Activated CD8-positive, alpha-beta T cell treated with anti-CD3 and anti-CD28 coated beads, Interleukin-2, amount 10 ng/mL, durations not matched to agents 7 days and 5 days (primary cell): ENCODE measurements around the gene TMEM132C. TPM values are rescaled to one million over a fixed set of nuclear protein-coding genes. Genes with fewer than 3 reads are reported as not detected.
"Not testable (repeated sequence)": the region's sequence is repeated elsewhere in the genome, so short reads cannot be mapped to it uniquely, and the experiment has no call there.

Source experiments
- ATAC-seq: fragments of 150-1000 bp; cut with Tn5 transposase; one replicate; pipeline ENCODE4 v1.10.0; 2021; ENCODE audit warnings: moderate library complexity
- CTCF ChIA-PET: fragments of 350-600 bp; sonication (Branson Sonifier 250); formaldehyde crosslinking; loops from one replicate; lab custom pipeline; 2021; ENCODE audit warnings: antibody characterized with exemption; lab: Charles Lee
- POLR2A ChIA-PET: fragments of 350-600 bp; sonication (Branson Sonifier 250); formaldehyde crosslinking; loops from one replicate; lab custom pipeline; 2021; ENCODE audit warnings: antibody characterized with exemption; lab: Charles Lee
- DNase-seq: peaks from one replicate; pipeline ENCODE4 v3.0.0-alpha.2; 2020
- H3K27ac Mint-ChIP-seq: one replicate; pipeline ENCODE4 v1.8.0; 2021; ENCODE audit warnings: mild to moderate bottlenecking, mixed read lengths
- H3K27me3 Mint-ChIP-seq: one replicate; pipeline ENCODE4 v1.8.0; 2021; ENCODE audit warnings: low read depth, mixed read lengths
- H3K36me3 Mint-ChIP-seq: one replicate; pipeline ENCODE4 v1.8.0; 2021; ENCODE audit warnings: low read depth, mixed read lengths
- H3K4me1 Mint-ChIP-seq: one replicate; pipeline ENCODE4 v1.8.0; 2021; ENCODE audit warnings: low read depth, mixed read lengths
- H3K4me3 Mint-ChIP-seq: one replicate; pipeline ENCODE4 v1.8.0; 2021; ENCODE audit warnings: mild to moderate bottlenecking, mixed read lengths
- H3K9me3 Mint-ChIP-seq: one replicate; pipeline ENCODE4 v1.8.0; 2022; ENCODE audit warnings: mixed read lengths; ENCODE audit not compliant: insufficient read depth
- total RNA-seq, 2 experiments: library from RNA; stranded (reverse); gene quantifications; one replicate each; pipeline ENCODE4 v1.2.3, GENCODE V29; 2021

TMEM132C gene
- total RNA-seq, 2 experiments from 2014 or later: not detected

DNA sequence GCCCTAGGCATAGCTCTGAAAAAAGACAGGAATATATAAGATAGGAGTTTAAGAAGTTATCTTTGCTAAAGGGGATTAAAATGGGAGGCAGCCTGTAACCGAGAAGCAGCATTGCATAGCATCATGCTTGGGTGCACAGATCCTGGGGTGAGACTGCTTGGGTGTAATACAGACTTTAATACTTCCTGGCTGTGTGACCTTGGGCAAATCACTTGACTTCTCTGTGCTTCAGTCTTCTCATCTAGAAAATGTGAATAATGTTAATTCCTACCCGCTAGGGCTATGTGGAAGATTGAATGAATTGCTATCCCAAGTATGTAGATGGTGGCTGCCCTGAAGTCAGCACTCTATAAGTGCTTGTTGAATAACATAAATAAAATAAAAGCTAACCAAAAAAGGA is 204.5 kb downstream of the TMEM132C start:
- ChIA-PET POLR2A (no interaction called here), CTCF (interaction anchor here (0.6 kb wide), 1 partner anchor 1810 kb away, joined by 3 read pairs; no protein-coding TSS in a partner anchor)
- ATAC-seq (no peak), DNase-seq (no peak)
- Mint-ChIP-seq H3K4me3 (no peak overlapping the region), H3K27ac (no peak overlapping the region), H3K4me1 (no peaks in the 10 kb centered on the region), H3K36me3 (no peaks in the 10 kb centered on the region), H3K27me3 (no peaks in the 10 kb centered on the region), H3K9me3 (no peaks in the 10 kb centered on the region)

DNA sequence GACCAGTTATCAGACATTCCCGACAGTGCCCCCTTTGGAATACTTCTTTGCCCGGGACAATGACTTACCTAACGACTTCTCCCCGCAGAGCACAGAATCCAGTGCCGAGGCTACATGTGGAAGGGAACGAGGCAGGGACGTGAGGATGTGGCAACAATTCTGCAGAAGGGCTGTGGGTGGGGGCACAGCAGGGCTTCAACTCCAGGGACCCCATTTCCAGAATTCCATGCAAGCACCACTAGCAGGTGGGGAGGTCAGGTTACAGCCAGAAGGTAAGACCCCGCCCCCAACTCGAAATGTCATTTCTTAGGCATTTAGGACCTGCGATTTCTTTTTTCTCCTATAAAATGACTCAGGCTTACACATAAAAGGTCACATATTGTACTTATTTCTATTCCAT is 207.9 kb downstream of the TMEM132C start:
- ChIA-PET POLR2A (no interaction called here), CTCF (no interaction called here)
- no peaks in the 10 kb centered on the region for H3K4me1 Mint-ChIP-seq
- no peaks in the 10 kb centered on the region for H3K9me3 Mint-ChIP-seq
- H3K27ac Mint-ChIP-seq: no peak overlapping the region
- ATAC-seq: no peak
- H3K27me3 Mint-ChIP-seq: no peaks in the 10 kb centered on the region
- no peak for DNase-seq
- H3K36me3 Mint-ChIP-seq: no peaks in the 10 kb centered on the region
- H3K4me3 Mint-ChIP-seq: no peak overlapping the region

DNA sequence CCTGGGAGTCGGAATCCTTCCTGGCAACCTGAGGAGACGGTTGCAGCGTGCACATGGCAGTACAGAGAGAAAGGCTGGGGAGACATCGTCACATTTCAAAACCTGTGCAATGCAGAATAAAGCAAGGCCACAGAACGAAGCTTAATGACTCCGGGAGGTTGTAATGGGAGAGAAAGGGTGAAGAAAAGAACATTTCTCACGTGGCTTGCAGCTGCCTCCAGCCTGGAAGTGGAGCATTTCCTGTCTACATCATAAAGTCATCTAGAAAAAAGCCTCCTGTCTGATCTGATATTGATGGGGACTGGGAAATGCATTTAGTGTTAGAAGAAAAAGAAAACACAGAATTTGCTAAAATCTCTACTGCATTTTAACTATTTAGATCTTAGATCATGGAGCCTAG is 209.3 kb downstream of the TMEM132C start:
- ChIA-PET POLR2A (no interaction called here), CTCF (no interaction called here)
- H3K4me1 Mint-ChIP-seq: no peaks in the 10 kb centered on the region
- H3K27ac Mint-ChIP-seq: no peak overlapping the region
- no peak for ATAC-seq
- DNase-seq: no peak
- H3K9me3 Mint-ChIP-seq: no peaks in the 10 kb centered on the region
- no peak overlapping the region for H3K4me3 Mint-ChIP-seq
- H3K36me3 Mint-ChIP-seq: no peaks in the 10 kb centered on the region
- no peaks in the 10 kb centered on the region for H3K27me3 Mint-ChIP-seq

DNA sequence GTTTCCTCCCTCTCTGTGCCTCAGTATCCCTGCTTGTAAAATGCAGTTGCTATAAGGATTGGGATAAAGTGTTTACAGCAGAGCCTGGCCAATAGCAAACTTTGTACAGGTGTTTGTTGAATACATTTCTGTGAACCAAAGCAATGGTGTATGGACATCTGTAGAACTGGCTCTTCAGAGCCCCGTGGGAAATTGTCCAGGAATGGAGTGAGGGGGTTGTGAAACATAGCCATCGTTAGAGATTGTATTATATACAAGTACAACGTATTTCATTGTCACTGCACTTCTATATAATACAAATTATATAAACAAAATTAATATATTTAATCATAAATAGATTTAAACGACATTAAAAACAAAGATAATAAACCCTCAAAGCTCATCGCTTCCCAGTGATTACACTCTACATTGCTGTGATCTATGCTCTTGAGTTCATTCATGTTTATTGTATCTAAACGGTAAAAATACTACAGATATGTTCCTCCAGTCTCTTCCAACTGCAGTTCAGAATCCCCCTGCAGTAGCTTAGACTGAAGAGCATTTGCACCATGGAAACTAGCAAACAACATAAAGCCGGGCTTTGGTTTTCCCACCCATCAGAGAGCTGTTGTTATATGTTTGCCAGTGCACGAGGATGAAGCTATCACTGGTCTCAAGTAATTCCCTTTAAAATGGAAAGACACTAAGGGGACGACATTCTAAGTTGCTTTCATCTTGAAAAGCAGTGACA is 216.7 kb downstream of the TMEM132C start:
- ChIA-PET CTCF (no interaction called here), POLR2A (no interaction called here)
- DNase-seq (no peak), ATAC-seq (no peak)
- H3K9me3 Mint-ChIP-seq: peaks cover 4% of the 10 kb centered on the region
- H3K36me3 Mint-ChIP-seq: no peaks in the 10 kb centered on the region
- H3K4me1 Mint-ChIP-seq: no peaks in the 10 kb centered on the region
- H3K27ac Mint-ChIP-seq: no peak overlapping the region
- H3K4me3 Mint-ChIP-seq: no peak overlapping the region
- H3K27me3 Mint-ChIP-seq: no peaks in the 10 kb centered on the region

- POLR2A ChIA-PET, H3K9me3 Mint-ChIP-seq, CTCF ChIA-PET, H3K4me1 Mint-ChIP-seq, DNase-seq, ATAC-seq, H3K27me3 Mint-ChIP-seq, H3K27ac Mint-ChIP-seq, H3K36me3 Mint-ChIP-seq, H3K4me3 Mint-ChIP-seq: not testable (repeated sequence)
Observed at GRCh38 chr12:128497376-128497775, 230.4 kb downstream of the TMEM132C start.

DNA sequence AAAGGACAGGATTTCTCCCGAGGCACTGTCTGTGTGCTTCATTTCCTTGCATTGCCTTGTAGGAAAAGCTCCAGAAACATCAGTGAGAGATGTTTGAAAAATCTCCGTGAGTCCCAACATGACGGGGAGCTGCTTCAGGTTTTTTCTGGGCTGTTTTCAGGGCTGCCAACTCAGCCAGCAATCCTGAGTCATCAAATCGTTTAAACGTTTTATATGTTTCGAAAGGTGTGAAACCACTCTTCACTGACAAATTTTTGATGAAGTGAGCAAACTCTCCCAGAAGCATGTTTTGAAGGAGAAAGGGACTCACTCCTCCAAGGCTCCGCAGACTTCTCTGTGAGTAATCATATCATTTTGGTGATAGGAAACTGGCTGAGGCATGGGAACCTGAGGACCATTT is 240.5 kb downstream of the TMEM132C start:
- Mint-ChIP-seq H3K36me3 (no peaks in the 10 kb centered on the region), H3K27ac (no peak overlapping the region), H3K27me3 (no peaks in the 10 kb centered on the region), H3K4me1 (no peaks in the 10 kb centered on the region), H3K9me3 (peaks cover 13% of the 10 kb centered on the region), H3K4me3 (no peak overlapping the region)
- CTCF ChIA-PET: no interaction called here
- POLR2A ChIA-PET: no interaction called here
- no peak for ATAC-seq
- no peak for DNase-seq

GRCh38 chr12:128509170-128509569 is 242.2 kb downstream of the TMEM132C start:
- ChIA-PET CTCF (no interaction called here), POLR2A (no interaction called here)
- no peak overlapping the region for H3K4me3 Mint-ChIP-seq
- DNase-seq: no peak
- H3K4me1 Mint-ChIP-seq: no peaks in the 10 kb centered on the region
- H3K9me3 Mint-ChIP-seq: peaks cover 13% of the 10 kb centered on the region
- no peak overlapping the region for H3K27ac Mint-ChIP-seq
- H3K27me3 Mint-ChIP-seq: no peaks in the 10 kb centered on the region
- no peaks in the 10 kb centered on the region for H3K36me3 Mint-ChIP-seq
- no peak for ATAC-seq

DNA sequence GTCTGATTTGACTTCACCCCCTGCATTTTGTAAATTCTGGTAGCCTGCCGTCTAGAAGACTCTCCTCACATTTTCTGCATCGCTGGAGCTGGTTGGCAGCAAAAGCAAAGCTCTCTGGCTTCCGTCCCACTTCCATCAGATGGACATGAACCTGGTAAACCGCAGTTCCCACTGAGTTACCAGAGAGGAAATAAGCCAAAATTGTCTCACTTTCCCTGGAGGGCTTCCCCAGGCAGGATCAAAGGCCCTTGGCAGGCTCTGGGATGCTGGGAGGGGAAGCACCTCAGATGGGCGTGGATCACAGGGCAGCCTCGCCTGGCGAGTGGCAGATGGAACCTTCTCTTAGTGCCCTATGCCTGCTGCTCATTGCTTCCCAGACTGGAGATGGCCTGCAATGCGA is 243.5 kb downstream of the TMEM132C start:
- ChIA-PET CTCF (no interaction called here), POLR2A (no interaction called here)
- peaks cover 18% of the 10 kb centered on the region for H3K9me3 Mint-ChIP-seq
- ATAC-seq (no peak), DNase-seq (no peak)
- H3K27me3 Mint-ChIP-seq: no peaks in the 10 kb centered on the region
- no peak overlapping the region for H3K4me3 Mint-ChIP-seq
- no peaks in the 10 kb centered on the region for H3K36me3 Mint-ChIP-seq
- H3K27ac Mint-ChIP-seq: no peak overlapping the region
- H3K4me1 Mint-ChIP-seq: no peaks in the 10 kb centered on the region

- ChIA-PET CTCF (no interaction called here), POLR2A (no interaction called here)
- Mint-ChIP-seq H3K9me3 (peaks cover 15% of the 10 kb centered on the region), H3K27me3 (no peaks in the 10 kb centered on the region), H3K36me3 (no peaks in the 10 kb centered on the region), H3K4me3 (no peak overlapping the region), H3K4me1 (no peaks in the 10 kb centered on the region), H3K27ac (no peak overlapping the region)
- ATAC-seq (no peak), DNase-seq (no peak)
Observed at GRCh38 chr12:128513331-128513730, 246.4 kb downstream of the TMEM132C start.

GRCh38 chr12:128513831-128514230 is 246.9 kb downstream of the TMEM132C start:
- Mint-ChIP-seq H3K27ac (no peak overlapping the region), H3K9me3 (peaks cover 15% of the 10 kb centered on the region), H3K27me3 (no peaks in the 10 kb centered on the region), H3K4me3 (no peak overlapping the region), H3K36me3 (no peaks in the 10 kb centered on the region), H3K4me1 (no peaks in the 10 kb centered on the region)
- CTCF ChIA-PET: no interaction called here
- POLR2A ChIA-PET: no interaction called here
- ATAC-seq (no peak), DNase-seq (no peak)

GRCh38 chr12:128518644-128519043 is 251.7 kb downstream of the TMEM132C start:
- Mint-ChIP-seq H3K9me3 (peaks cover 9% of the 10 kb centered on the region), H3K36me3 (no peaks in the 10 kb centered on the region), H3K27me3 (no peaks in the 10 kb centered on the region), H3K4me3 (no peak overlapping the region), H3K4me1 (no peaks in the 10 kb centered on the region), H3K27ac (no peak overlapping the region)
- POLR2A ChIA-PET: no interaction called here
- DNase-seq (no peak), ATAC-seq (no peak)
- CTCF ChIA-PET: no interaction called here

DNA sequence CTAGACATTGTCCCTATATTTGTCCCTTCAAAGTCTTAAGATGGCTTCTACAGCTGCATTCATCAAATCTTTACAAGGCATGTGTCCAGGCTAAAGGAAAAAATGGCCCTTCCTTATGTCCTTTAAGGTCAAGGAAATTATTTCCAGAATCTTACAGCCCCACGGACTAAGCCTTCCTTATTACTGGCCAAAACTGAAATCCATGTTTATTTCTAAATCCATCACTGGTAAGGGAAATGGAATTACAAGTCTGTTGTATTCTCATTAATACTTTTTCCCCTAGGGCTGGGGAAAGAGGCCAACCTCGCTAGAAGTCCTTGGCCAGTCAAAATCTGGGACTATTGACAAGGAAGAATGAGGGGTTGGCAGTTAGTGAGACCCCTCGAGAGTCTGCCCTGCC is 252.5 kb downstream of the TMEM132C start:
- H3K4me3 Mint-ChIP-seq: no peak overlapping the region
- no peak overlapping the region for H3K27ac Mint-ChIP-seq
- H3K4me1 Mint-ChIP-seq: no peaks in the 10 kb centered on the region
- DNase-seq (no peak), ATAC-seq (no peak)
- no peaks in the 10 kb centered on the region for H3K27me3 Mint-ChIP-seq
- ChIA-PET POLR2A (no interaction called here), CTCF (no interaction called here)
- no peaks in the 10 kb centered on the region for H3K36me3 Mint-ChIP-seq
- peaks cover 8% of the 10 kb centered on the region for H3K9me3 Mint-ChIP-seq

- Mint-ChIP-seq H3K4me1 (no peaks in the 10 kb centered on the region), H3K9me3 (no peaks in the 10 kb centered on the region), H3K27ac (no peak overlapping the region), H3K27me3 (no peaks in the 10 kb centered on the region), H3K36me3 (no peaks in the 10 kb centered on the region), H3K4me3 (no peak overlapping the region)
- ATAC-seq (no peak), DNase-seq (no peak)
- ChIA-PET CTCF (no interaction called here), POLR2A (no interaction called here)
Observed at GRCh38 chr12:128521981-128522380, 255.0 kb downstream of the TMEM132C start.
